Endothelial cell of umbilical vein (primary cell): ENCODE results near the gene GPR33.

Source experiments
- CTCF ChIP-seq, 2 donors: IDR thresholded peaks; 1 replicate in 1 of 2; 2 replicates in 1 of 2; pipeline ENCODE4 v1.5.1; 2011; ENCODE audit warnings: low read length in 2 of 2, mild to moderate bottlenecking in 2 of 2, moderate library complexity in 2 of 2, control low read depth in 1 of 2, inconsistent platforms in 1 of 2, low read depth in 1 of 2; ENCODE audit not compliant: insufficient read depth in 1 of 2; ENCODE audit errors: extremely low read depth in 1 of 2
- EZH2 ChIP-seq: IDR thresholded peaks from 2 replicates; pipeline ENCODE4 v1.6.1; 2012; ENCODE audit warnings: borderline replicate concordance, low read depth, mild to moderate bottlenecking, moderate library complexity, low read length, inconsistent platforms; ENCODE audit not compliant: severe bottlenecking
- POLR2AphosphoS5 ChIP-seq: IDR thresholded peaks from 2 replicates; pipeline ENCODE4 v1.6.1; 2012; ENCODE audit warnings: low read depth, mild to moderate bottlenecking, control low read depth, low read length, moderate library complexity; ENCODE audit not compliant: insufficient read depth

DNA sequence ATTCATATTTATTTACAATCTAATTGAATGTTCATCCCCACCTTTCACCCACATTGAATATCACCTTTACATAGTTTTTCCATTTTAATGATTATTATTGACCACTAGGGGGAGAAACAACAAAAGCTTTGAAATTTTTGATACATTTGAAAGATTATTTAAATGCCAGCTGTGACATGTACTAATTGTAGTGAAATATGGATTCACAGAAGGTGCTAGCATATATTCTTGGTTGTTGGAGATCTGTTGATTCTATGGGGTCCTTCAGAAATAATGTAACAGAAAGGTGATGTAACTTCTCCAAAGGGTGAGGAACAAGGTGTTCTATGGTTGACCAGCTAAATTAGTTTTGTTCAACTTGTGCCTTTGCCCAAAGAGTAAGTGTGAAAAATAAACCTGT, 22.4 kb upstream of the GPR33 start:
- peak; percentile 13 to 22 for TF ChIP-seq CTCF (IDR thresholded peaks at IDR 0.05; ENCODE audit: extremely low read depth in 1 of 2, insufficient read depth in 1 of 2, low read depth in 1 of 2, low read length in 2 of 2)
- no peak for TF ChIP-seq EZH2
- no peak for TF ChIP-seq POLR2AphosphoS5
